Measurements from ENCODE around the gene MAP3K20.

DNA sequence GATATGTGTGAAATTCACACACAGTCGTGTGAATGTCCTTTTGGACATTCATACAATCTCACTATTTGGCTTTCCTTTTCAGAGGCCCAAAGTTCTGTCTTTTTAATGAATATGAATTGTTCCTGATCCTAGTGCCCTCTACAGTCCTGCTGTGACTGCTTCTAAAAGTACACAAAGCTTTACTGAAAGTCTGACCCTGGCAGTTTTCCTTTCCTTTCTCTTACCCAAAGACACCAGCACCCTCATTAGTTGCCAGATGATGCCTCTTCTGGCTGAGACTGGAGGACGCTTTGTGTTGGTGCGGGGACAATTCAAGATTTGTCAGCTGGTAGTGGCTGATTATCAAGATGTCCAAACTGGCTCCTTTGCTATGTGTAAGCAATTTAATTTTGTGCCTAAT is 197.2 kb downstream of the MAP3K20 start:
- TF ChIP-seq, protein P1, sequence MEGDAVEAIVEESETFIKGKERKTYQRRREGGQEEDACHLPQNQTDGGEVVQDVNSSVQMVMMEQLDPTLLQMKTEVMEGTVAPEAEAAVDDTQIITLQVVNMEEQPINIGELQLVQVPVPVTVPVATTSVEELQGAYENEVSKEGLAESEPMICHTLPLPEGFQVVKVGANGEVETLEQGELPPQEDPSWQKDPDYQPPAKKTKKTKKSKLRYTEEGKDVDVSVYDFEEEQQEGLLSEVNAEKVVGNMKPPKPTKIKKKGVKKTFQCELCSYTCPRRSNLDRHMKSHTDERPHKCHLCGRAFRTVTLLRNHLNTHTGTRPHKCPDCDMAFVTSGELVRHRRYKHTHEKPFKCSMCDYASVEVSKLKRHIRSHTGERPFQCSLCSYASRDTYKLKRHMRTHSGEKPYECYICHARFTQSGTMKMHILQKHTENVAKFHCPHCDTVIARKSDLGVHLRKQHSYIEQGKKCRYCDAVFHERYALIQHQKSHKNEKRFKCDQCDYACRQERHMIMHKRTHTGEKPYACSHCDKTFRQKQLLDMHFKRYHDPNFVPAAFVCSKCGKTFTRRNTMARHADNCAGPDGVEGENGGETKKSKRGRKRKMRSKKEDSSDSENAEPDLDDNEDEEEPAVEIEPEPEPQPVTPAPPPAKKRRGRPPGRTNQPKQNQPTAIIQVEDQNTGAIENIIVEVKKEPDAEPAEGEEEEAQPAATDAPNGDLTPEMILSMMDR (IDR thresholded peaks at IDR 0.05): no peak
- TF ChIP-seq POLR2A (IDR thresholded peaks at IDR 0.05): no peak

All from Peyer's patch (tissue), 4 donors.